GM21529 (cell line): Measurements from ENCODE around the gene SERPINE1.

Experiments
- ATAC-seq: cut with Tn5 transposase; IDR thresholded peaks from one replicate; pipeline ENCODE4 v1.9.1; 2021; ENCODE audit not compliant: unreplicated experiment

Gene SERPINE1

DNA sequence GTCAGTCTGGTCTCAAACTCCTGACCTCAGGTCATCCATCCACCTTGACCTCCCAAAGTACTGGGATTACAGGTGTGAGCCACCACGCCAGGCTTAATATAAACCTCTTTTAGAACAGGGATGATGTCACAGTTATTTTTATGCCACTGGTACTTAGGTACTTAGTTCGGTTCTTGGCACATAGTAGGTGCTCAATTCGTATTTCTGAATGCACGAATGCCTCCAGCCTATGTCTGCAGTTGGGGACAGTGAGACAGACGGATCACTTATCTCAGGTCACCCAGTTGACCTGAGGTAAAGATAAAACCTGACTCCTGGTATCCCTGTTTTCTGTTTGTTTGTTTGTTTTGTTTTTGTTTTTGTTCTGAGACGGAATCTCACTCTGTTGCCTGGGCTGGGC is 59.3 kb downstream of the SERPINE1 start:
- ATAC-seq: no peak

DNA sequence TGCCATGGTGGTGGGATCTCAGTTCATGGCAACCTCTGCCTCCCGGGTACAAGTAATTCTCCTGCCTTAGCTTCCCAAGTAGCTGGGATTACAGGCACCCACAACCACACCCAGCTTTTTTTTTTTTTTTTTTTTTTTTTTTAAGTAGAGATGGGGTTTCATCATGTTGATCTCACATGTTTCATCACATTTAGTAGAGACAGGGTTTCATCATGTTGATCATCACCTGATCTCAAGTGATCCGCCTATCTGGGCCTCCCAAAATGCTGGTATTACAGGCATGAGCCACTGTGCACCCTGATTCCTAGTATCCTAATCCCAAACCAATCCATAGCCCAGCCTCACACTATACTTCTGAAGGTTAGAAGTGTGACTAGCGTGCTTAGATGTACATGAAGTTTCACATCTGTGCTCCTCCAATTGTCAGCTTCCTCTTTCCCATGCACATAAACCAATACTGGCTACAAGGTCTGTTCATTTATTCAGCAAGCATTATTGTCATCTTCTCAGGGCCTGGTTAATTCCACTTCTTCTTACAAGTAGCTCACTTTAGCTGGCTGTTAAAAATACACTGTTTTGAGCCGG is 60.0 kb downstream of the SERPINE1 start:
- ATAC-seq: no peak
